H1 (cell line): ENCODE data around the gene KLF16. TPM values are rescaled to one million over a fixed set of nuclear protein-coding genes. Genes with fewer than 3 reads are reported as not detected.

ENCODE experiments used
- ASH2L ChIP-seq: fragments of 200-600, 300-600 bp; sonication (generic); IDR thresholded peaks from one replicate; pipeline ENCODE4 v1.7.1; 2017; ENCODE audit warnings: low read length
- ATF3 ChIP-seq: IDR thresholded peaks from 2 replicates; pipeline ENCODE4 v1.6.1; 2011; ENCODE audit warnings: low read depth, mild to moderate bottlenecking, low read length; ENCODE audit not compliant: insufficient read depth
- CHD7 ChIP-seq: fragments of 300-600 bp; sonication (generic); IDR thresholded peaks from 2 replicates; pipeline ENCODE4 v1.7.1; 2012; ENCODE audit warnings: low read length, moderate library complexity, mild to moderate bottlenecking, inconsistent platforms; ENCODE audit not compliant: insufficient replicate concordance
- E2F6 ChIP-seq: IDR thresholded peaks from 2 replicates; pipeline ENCODE4 v1.6.1; 2012; ENCODE audit warnings: inconsistent platforms
- POU5F1 ChIP-seq: IDR thresholded peaks from 2 replicates; pipeline ENCODE4 v1.6.1; 2011; ENCODE audit warnings: low read depth, mild to moderate bottlenecking, low read length, moderate library complexity
- polyA plus RNA-seq, 7 experiments: library from polyadenylated mRNA; depleted of rRNA in 3 of 7; stranded (reverse) in 5 of 7; unstranded in 2 of 7; fragments of >200 nt in 5 of 7; fragments of 200-250 nt in 2 of 7; gene quantifications; 1 replicate in 5 of 7; 2 replicates in 1 of 7; 4 replicates in 1 of 7; pipeline versions ENCODE4 v1.2.1 to v1.2.3, GENCODE V29; 2011 to 2013; ENCODE audit warnings: missing spikeins in 2 of 7, mixed read lengths in 2 of 7
- total RNA-seq: library from RNA; stranded (reverse); fragmentation: NEBNext Ultra II Directional; extraction: Animal tissue kit (Norgen Biotek cat#: 25700); gene quantifications from 2 replicates; pipeline ENCODE4 v1.2.1, GENCODE V29; 2021

The KLF16 gene
- total and polyA plus RNA-seq, 2 of the 8 experiments (the other 6 are each of a cell fraction or from before 2014, with no cell fraction given): 14.3 to 45.9 TPM

- TF ChIP-seq POU5F1: no peak
- peak; percentile 94 for TF ChIP-seq E2F6
- TF ChIP-seq ATF3: peak; percentile 87
- no peak for TF ChIP-seq CHD7
- peak; percentile 15 for TF ChIP-seq ASH2L
These were observed 12.5 kb upstream of the KLF16 start (continued) for GRCh38 chr19:1875646-1876495.
